Gastrocnemius medialis (tissue), 4 donors: ENCODE results near the gene TMED1. TPM values are rescaled to one million over a fixed set of nuclear protein-coding genes. Genes with fewer than 3 reads are reported as not detected.
A peak's percentile ranks its signal among the peaks of the same experiment; 100 is the strongest.
"Not testable (repeated sequence)": the region's sequence is repeated elsewhere in the genome, so short reads cannot be mapped to it uniquely, and the experiment has no call there.

Experiments
- ATAC-seq, 2 donors: fragments of 150-250 bp; one replicate each; pipeline ENCODE4 v1.9.1; 2016
- DNase-seq, 2 donors: peaks; one replicate each; pipeline ENCODE4 v3.0.0-alpha.2; 2019
- H3K27ac ChIP-seq, 4 donors: fragments of 200-600 bp; sonication (generic); 1 replicate in 1 of 4; 2 replicates in 3 of 4; pipeline ENCODE4 v1.5.1; 2016 to 2018; ENCODE audit warnings: mild to moderate bottlenecking in 2 of 4, moderate library complexity in 1 of 4
- H3K27me3 ChIP-seq, 3 donors: fragments of 200-600 bp; sonication (generic) in 2 of 3; 1 replicate in 1 of 3; 2 replicates in 2 of 3; pipeline versions ENCODE4 v1.5.1 to v1.6.0; 2016 to 2019; ENCODE audit warnings: mild to moderate bottlenecking in 1 of 3, moderate library complexity in 1 of 3
- H3K36me3 ChIP-seq, 2 donors: fragments of 200-600 bp; sonication (generic) in 1 of 2; one replicate each; pipeline ENCODE4 v1.5.1; 2017 to 2018
- H3K4me1 ChIP-seq, 2 donors: fragments of 200-600 bp; sonication (generic) in 1 of 2; one replicate each; pipeline ENCODE4 v1.5.1; 2016 to 2017; ENCODE audit warnings: mild to moderate bottlenecking in 2 of 2
- H3K4me3 ChIP-seq, 4 donors: fragments of 200-600 bp; sonication (generic) in 3 of 4; 1 replicate in 1 of 4; 2 replicates in 3 of 4; pipeline ENCODE4 v1.5.1; 2016 to 2019; ENCODE audit warnings: mild to moderate bottlenecking in 2 of 4
- H3K9me3 ChIP-seq, 3 donors: fragments of 200-600 bp; sonication (generic) in 2 of 3; 1 replicate in 1 of 3; 2 replicates in 2 of 3; pipeline ENCODE4 v1.5.1; 2016 to 2019
- CTCF ChIP-seq, 5 experiments: fragments of 450-650 bp in 3 of 5; fragments of 200-600 bp in 2 of 5; sonication (generic) in 2 of 5; IDR thresholded peaks in 4 of 5; conservative IDR thresholded peaks in 1 of 5; 1 replicate in 4 of 5; 2 replicates in 1 of 5; pipeline ENCODE4 v1.5.1; 2016 to 2019; ENCODE audit warnings: antibody characterized with exemption in 5 of 5, mild to moderate bottlenecking in 3 of 5, moderate library complexity in 3 of 5
- POLR2A ChIP-seq, 2 donors: fragments of 450-650 bp; IDR thresholded peaks; one replicate each; pipeline ENCODE4 v1.6.1; 2017; ENCODE audit warnings: antibody characterized with exemption in 2 of 2, mild to moderate bottlenecking in 2 of 2, moderate library complexity in 2 of 2
- in situ Hi-C, 4 donors: fragments of 200-750 bp; cut with MboI; loops; one replicate each; pipeline versions ENCODE4 v1.15.0 to v1.8.0; 2017; ENCODE audit warnings: low sequenced_read_pairs in 4 of 4
- intact Hi-C: fragments of 100-400 bp; cut with DNase I; formaldehyde crosslinking; loops from one replicate; pipeline ENCODE4 v1.15.1; 2023; ENCODE audit warnings: low total_unique reads
- total RNA-seq, 4 donors: library from RNA; depleted of rRNA; stranded (reverse); fragments of >200 nt; gene quantifications; one replicate each; pipeline versions ENCODE4 v1.1.0 to v1.2.3, GENCODE V29; 2016

TMED1 gene
- total RNA-seq, 4 donors from 2014 or later = 33.0 to 90.0 (median 57.1) TPM

DNA sequence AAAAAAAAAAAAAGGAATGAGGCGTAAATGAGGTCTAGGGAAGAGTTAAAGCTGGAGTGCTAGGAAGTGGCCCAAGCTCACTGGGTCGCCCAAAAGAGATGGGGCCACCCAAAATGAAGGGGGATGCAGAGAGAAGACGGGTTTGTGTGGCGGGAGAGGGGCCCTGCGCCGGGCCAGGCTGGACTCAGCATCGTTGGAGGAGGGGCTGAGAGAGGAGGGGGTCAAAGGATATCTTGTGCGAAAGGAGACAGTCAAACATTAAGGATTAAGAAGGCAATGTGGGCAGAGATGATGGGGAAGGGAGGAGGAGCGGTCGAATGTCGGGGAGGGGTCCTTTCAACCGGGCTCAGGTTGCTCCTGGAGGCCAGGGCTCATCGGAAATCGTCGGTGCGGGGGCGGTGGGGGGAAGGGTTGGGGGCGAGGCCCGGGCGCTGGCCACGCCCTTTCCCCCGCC lies 34.5 kb upstream of the TMED1 start:
- TF ChIP-seq CTCF (IDR thresholded peaks at IDR 0.05 in 4 of 5, conservative IDR thresholded peaks at IDR 0.05 in 1 of 5) = no peak
- TF ChIP-seq POLR2A (IDR thresholded peaks at IDR 0.05) = no peak
- in situ Hi-C loops (loop anchor here in 3 of 4 donors (5.0 to 10.0 kb wide), 3 partner anchors 54 to 64 kb away; partner anchors contain the start of genes TIMM29 (in 2 of the 3) and YIPF2 (in 2 of the 3)), intact Hi-C loops (loop anchor here (2.0 to 5.0 kb wide), 4 partner anchors 34 to 303 kb away; partner anchors contain the start of genes CDKN2D, KRI1 and TMED1)
- H3K36me3 ChIP-seq = no peaks in the 10 kb centered on the region
- peaks cover 14 to 18% of the 10 kb centered on the region in 2 donors for H3K4me1 ChIP-seq
- H3K27ac ChIP-seq = peak overlapping the region; percentile 85 to 92 (median 88)
- DNase-seq (no peak), ATAC-seq (no peak)
- peak overlapping the region; percentile 58 to 70 (median 60) for H3K4me3 ChIP-seq
- H3K27me3 ChIP-seq = no peaks in the 10 kb centered on the region
- H3K9me3 ChIP-seq = no peaks in the 10 kb centered on the region

DNA sequence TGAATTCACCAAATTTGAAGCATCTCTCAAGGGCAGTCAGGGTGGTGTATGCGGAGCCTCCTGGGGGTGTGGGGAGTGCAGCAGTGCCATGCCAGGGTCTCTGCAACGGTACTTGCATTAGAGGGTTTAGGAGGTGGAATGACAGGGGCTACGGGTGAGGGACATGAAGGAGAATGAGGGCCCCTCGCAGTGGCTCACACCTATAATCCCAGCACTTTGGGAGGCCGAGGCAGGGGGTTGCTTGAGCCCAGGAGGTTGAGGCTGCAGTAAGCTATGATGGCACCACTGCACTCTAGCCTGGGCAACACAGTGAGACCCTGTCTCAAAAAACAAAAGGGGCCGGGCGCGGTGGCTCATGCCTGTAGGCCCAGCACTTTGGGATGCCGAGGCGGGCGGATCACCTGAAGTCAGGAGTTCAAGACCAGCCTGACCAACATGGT lies 33.9 kb upstream of the TMED1 start:
- DNase-seq, ATAC-seq, H3K36me3 ChIP-seq, H3K9me3 ChIP-seq, H3K27me3 ChIP-seq: not testable (repeated sequence)
- Histone ChIP-seq H3K27ac (peak overlapping the region in 1 of 4 donors; percentile 92), H3K4me3 (peak overlapping the region in 1 of 4 donors; percentile 60), H3K4me1 (peaks cover 14 to 17% of the 10 kb centered on the region in 2 donors)
- in situ Hi-C loops (loop anchor here in 3 of 4 donors (5.0 to 10.0 kb wide), 6 partner anchors 55 to 153 kb away; partner anchors contain the start of genes TIMM29 (in 2 of the 3), YIPF2 (in 2 of the 3) and DNM2 (in 1 of the 3)), intact Hi-C loops (loop anchor here (2.0 to 5.0 kb wide), 4 partner anchors 33 to 303 kb away; partner anchors contain the start of genes CDKN2D, KRI1 and TMED1)

- no peak for TF ChIP-seq POLR2A (IDR thresholded peaks at IDR 0.05)
- no peak for TF ChIP-seq CTCF (IDR thresholded peaks at IDR 0.05 in 4 of 5, conservative IDR thresholded peaks at IDR 0.05 in 1 of 5)
- no peak overlapping the region for H3K27ac ChIP-seq
- no peaks in the 10 kb centered on the region for H3K36me3 ChIP-seq
- ATAC-seq (no peak), DNase-seq (no peak)
- in situ Hi-C loops (loop anchor here in 3 of 4 donors (5.0 to 10.0 kb wide), 3 partner anchors 94 to 152 kb away; partner anchors contain the start of gene DNM2 (in 1 of the 3)), intact Hi-C loops (no loop called here)
- no peaks in the 10 kb centered on the region for H3K27me3 ChIP-seq
- H3K4me1 ChIP-seq = peaks cover 16 to 17% of the 10 kb centered on the region in 2 donors
- no peaks in the 10 kb centered on the region for H3K9me3 ChIP-seq
- H3K4me3 ChIP-seq = no peak overlapping the region
These were observed 33.0 kb upstream of the TMED1 start for GRCh38 chr19:10868872-10869547.

- DNase-seq (peak in 1 of 2 donors; percentile 48), ATAC-seq (no peak)
- intact Hi-C loops (no loop called here), in situ Hi-C loops (loop anchor here in 3 of 4 donors (5.0 to 10.0 kb wide), 3 partner anchors 92 to 149 kb away; partner anchors contain the start of gene DNM2 (in 1 of the 3))
- TF ChIP-seq POLR2A (IDR thresholded peaks at IDR 0.05) (no peak), CTCF (IDR thresholded peaks at IDR 0.05 in 4 of 5, conservative IDR thresholded peaks at IDR 0.05 in 1 of 5) (no peak)
- H3K27ac ChIP-seq = peak overlapping the region in 1 of 4 donors; percentile 32
- H3K27me3 ChIP-seq = no peaks in the 10 kb centered on the region
- no peaks in the 10 kb centered on the region for H3K36me3 ChIP-seq
- H3K4me3 ChIP-seq = no peak overlapping the region
- H3K4me1 ChIP-seq = peaks cover 6 to 7% of the 10 kb centered on the region in 2 donors
- H3K9me3 ChIP-seq = no peaks in the 10 kb centered on the region
These were observed 30.5 kb upstream of the TMED1 start for GRCh38 chr19:10866495-10866894.

GRCh38 chr19:10864538-10864899 lies 28.5 kb upstream of the TMED1 start:
- peak; percentile 59 to 75 for DNase-seq
- intact Hi-C loops (loop anchor here (1.0 kb wide), 2 partner anchors 95 to 147 kb away; no protein-coding TSS in a partner anchor), in situ Hi-C loops (loop anchor here in 2 of 4 donors (5.0 to 10.0 kb wide), 2 partner anchors 90 to 152 kb away; no protein-coding TSS in a partner anchor)
- Histone ChIP-seq H3K4me1 (peaks cover 4 to 7% of the 10 kb centered on the region in 2 donors), H3K36me3 (no peaks in the 10 kb centered on the region), H3K4me3 (no peak overlapping the region), H3K27me3 (no peaks in the 10 kb centered on the region), H3K9me3 (no peaks in the 10 kb centered on the region), H3K27ac (peak overlapping the region in 2 of 4 donors; percentile 19 to 22)
- TF ChIP-seq CTCF (IDR thresholded peaks at IDR 0.05 in 4 of 5, conservative IDR thresholded peaks at IDR 0.05 in 1 of 5) (peak; percentile 78 to 92 (median 85)), POLR2A (IDR thresholded peaks at IDR 0.05) (no peak)
- ATAC-seq = peak; percentile 82 to 84
